K562 (cell line): Measurements from ENCODE around the gene KCP. TPM values are rescaled to one million over a fixed set of nuclear protein-coding genes. Genes with fewer than 3 reads are reported as not detected.

Experiments used
- ARID3A ChIP-seq: IDR thresholded peaks from 2 replicates; pipeline ENCODE4 v1.6.1; 2012; ENCODE audit warnings: low read depth, low read length, improper control_type of control experiment, borderline replicate concordance
- CREM ChIP-seq: IDR thresholded peaks from 2 replicates; pipeline ENCODE4 v1.6.1; 2014; ENCODE audit warnings: antibody characterized with exemption, low read depth
- FOXJ2 ChIP-seq: fragments of 200-800 bp; sonication (Bioruptor generic); IDR thresholded peaks from 2 replicates; pipeline ENCODE4 v1.6.1; 2016; ENCODE audit warnings: missing genetic modification characterization, missing compliant biosample characterization
- MECOM ChIP-seq: fragments of 250-450 bp; sonication (Bioruptor Pico); IDR thresholded peaks from 2 replicates; pipeline ENCODE4 v1.8.0; 2022; ENCODE audit warnings: inconsistent platforms
- MXI1 ChIP-seq: IDR thresholded peaks from 2 replicates; pipeline ENCODE4 v1.6.1; 2011; ENCODE audit warnings: low read depth, mild to moderate bottlenecking, improper control_type of control experiment, low read length
- NFXL1 ChIP-seq: fragments of 450-650 bp; formaldehyde crosslinking; IDR thresholded peaks from 2 replicates; pipeline ENCODE4 v1.4.0; 2021; ENCODE audit warnings: mild to moderate bottlenecking
- PHB ChIP-seq: fragments of 250-450 bp; sonication (Bioruptor Pico); IDR thresholded peaks from 2 replicates; pipeline ENCODE4 v1.5.0; 2021
- PTBP1 ChIP-seq: fragments of 200-400 bp; formaldehyde crosslinking; IDR thresholded peaks from 2 replicates; pipeline ENCODE4 v1.6.1; 2017; ENCODE audit warnings: low read depth, low read length
- RCOR1 ChIP-seq, 2 experiments: IDR thresholded peaks; 2 replicates each; pipeline ENCODE4 v1.6.1; 2012; ENCODE audit warnings: low read depth in 2 of 2, low read length in 2 of 2, borderline replicate concordance in 1 of 2, improper control_type of control experiment in 1 of 2
- SRSF3 ChIP-seq: fragments of 200-400 bp; formaldehyde crosslinking; IDR thresholded peaks from 2 replicates; pipeline ENCODE4 v1.6.1; 2016; ENCODE audit warnings: mild to moderate bottlenecking, low read length, moderate library complexity; ENCODE audit not compliant: insufficient read depth
- TAF1 ChIP-seq: IDR thresholded peaks from 2 replicates; pipeline ENCODE4 v1.6.1; 2011; ENCODE audit warnings: mild to moderate bottlenecking, low read length, moderate library complexity; ENCODE audit not compliant: insufficient read depth, control insufficient read depth, severe bottlenecking; ENCODE audit errors: extremely low read depth
- TCF3 ChIP-seq: sonication (generic); formaldehyde crosslinking; IDR thresholded peaks from 2 replicates; pipeline ENCODE4 v1.4.0; 2020; ENCODE audit warnings: mild to moderate bottlenecking, missing genetic modification reagents
- TFE3 ChIP-seq: fragments of 450-650 bp; formaldehyde crosslinking; IDR thresholded peaks from 2 replicates; pipeline ENCODE4 v1.4.0; 2020; ENCODE audit warnings: mild to moderate bottlenecking, mixed read lengths
- THRA ChIP-seq: fragments of 450-650 bp; IDR thresholded peaks from 2 replicates; pipeline ENCODE4 v1.6.1; 2017; ENCODE audit warnings: mild to moderate bottlenecking, moderate library complexity
- ZBTB1 ChIP-seq: sonication (generic); formaldehyde crosslinking; IDR thresholded peaks from 2 replicates; pipeline ENCODE4 v1.8.1; 2023; ENCODE audit warnings: missing genetic modification reagents, low read depth, mild to moderate bottlenecking, borderline replicate concordance
- ZFP36 ChIP-seq: fragments of 150-350 bp; IDR thresholded peaks from 2 replicates; pipeline ENCODE4 v1.6.1; 2018; ENCODE audit warnings: low read length, low read depth; ENCODE audit not compliant: partially characterized antibody
- polyA plus RNA-seq, 8 experiments: library from polyadenylated mRNA; depleted of rRNA in 4 of 8; stranded (reverse) in 5 of 8; unstranded in 3 of 8; fragments of >200 nt; fragmentation: Nextera tagmentation in 2 of 8; fragmentation: Illumina TruSeq in 1 of 8; extraction: Ambion mirVana in 2 of 8; extraction: Trizol in 1 of 8; gene quantifications; 2 replicates each; pipeline versions ENCODE4 v1.2.1 to v1.2.3, GENCODE V29; 2011 to 2014; ENCODE audit warnings: inconsistent platforms in 1 of 8, missing spikeins in 1 of 8
- total RNA-seq, 7 experiments: library from RNA; depleted of rRNA in 6 of 7; stranded (reverse); fragments of >200 nt in 6 of 7; fragmentation: Illumina TruSeq in 2 of 7; extraction: Trizol in 2 of 7; gene quantifications; 2 replicates each; pipeline versions ENCODE4 v1.2.1 to v1.2.3, GENCODE V29; 2011 to 2021; ENCODE audit warnings: low replicate concordance in 1 of 7
- TF ChIP-seq, protein P1 (sequence below): fragments of 250-450 bp; sonication (Bioruptor Pico); IDR thresholded peaks from 2 replicates; pipeline ENCODE4 v1.4.0; 2020; ENCODE audit warnings: mild to moderate bottlenecking, moderate library complexity
- TF ChIP-seq, protein P2 (sequence below): IDR thresholded peaks from 2 replicates; pipeline ENCODE4 v1.6.1; 2014; ENCODE audit warnings: antibody characterized with exemption

The KCP gene
- total and polyA plus RNA-seq, 9 of the 15 experiments (the other 6 are each of a cell fraction or from before 2014, with no cell fraction given) = 0.06 to 0.17 (median 0.12) TPM; not detected in 3

DNA sequence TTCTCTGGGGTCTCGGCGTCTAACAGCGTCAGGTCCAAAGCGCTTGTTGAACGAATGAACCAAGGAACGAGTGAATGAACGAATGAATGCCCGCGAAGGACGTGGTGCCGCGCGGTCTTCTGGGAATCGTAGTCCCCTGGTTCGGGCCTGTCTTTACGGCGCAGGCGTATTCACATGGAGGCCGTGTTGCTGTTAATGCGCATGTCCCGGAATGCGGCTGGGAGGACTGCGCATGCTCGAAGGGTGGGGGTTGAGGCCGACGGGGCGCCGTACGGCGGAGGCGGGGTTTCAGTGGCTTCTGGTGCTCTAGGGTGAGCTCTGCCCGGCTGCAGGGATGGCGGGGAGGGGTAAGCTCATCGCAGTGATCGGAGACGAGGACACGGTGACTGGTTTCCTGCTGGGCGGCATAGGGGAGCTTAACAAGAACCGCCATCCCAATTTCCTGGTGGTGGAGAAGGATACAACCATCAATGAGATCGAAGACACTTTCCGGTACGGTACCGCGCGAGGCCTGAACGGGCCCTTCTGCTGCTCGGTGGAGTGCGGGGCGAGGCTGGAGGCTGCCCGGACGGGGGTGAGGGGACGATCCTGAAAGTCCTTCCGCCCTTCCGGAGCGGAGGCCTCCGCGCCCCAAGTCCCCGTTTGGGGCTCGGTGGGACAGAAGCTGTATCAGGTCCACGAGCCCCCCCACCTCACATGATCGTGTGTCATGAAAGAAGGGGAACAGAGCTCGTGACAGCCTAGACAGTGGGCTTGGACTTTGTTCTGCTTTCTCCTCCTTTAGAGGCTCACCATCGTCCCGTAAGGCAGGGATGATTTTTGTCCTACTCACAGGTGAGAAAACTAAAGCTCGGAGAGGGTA is 47.7 kb downstream of the KCP start, which contains the start of gene ATP6V1F (continued):
- TF ChIP-seq NFXL1 (CRISPR knock-in tag) (no peak), THRA (no peak), RCOR1 (IDR thresholded peaks at IDR 0.05; ENCODE audit: borderline replicate concordance in 1 of 2, low read depth in 2 of 2, low read length in 2 of 2) (peak in 1 of 2 experiments; percentile 32; a peak in 2 of 4 replicates), ARID3A (no peak), TCF3 (CRISPR knock-in tag) (no peak; the same call in none of the 2 replicates), MXI1 (peak; percentile 51; the same call in 1 of the 2 replicates), TAF1 (peak; percentile 81), TFE3 (CRISPR knock-in tag) (no peak), ZFP36 (no peak), PHB (no peak), FOXJ2 (tag) (no peak), ZBTB1 (CRISPR knock-in tag) (no peak; the same call in 1 of the 2 replicates), SRSF3 (no peak), CREM (peak; percentile 94), MECOM (no peak), PTBP1 (no peak)
- TF ChIP-seq, protein P1, sequence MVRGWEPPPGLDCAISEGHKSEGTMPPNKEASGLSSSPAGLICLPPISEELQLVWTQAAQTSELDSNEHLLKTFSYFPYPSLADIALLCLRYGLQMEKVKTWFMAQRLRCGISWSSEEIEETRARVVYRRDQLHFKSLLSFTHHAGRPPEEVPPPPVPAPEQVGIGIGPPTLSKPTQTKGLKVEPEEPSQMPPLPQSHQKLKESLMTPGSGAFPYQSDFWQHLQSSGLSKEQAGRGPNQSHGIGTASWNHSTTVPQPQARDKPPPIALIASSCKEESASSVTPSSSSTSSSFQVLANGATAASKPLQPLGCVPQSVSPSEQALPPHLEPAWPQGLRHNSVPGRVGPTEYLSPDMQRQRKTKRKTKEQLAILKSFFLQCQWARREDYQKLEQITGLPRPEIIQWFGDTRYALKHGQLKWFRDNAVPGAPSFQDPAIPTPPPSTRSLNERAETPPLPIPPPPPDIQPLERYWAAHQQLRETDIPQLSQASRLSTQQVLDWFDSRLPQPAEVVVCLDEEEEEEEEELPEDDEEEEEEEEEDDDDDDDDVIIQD (CRISPR knock-in tag) = no peak
- TF ChIP-seq, protein P2, sequence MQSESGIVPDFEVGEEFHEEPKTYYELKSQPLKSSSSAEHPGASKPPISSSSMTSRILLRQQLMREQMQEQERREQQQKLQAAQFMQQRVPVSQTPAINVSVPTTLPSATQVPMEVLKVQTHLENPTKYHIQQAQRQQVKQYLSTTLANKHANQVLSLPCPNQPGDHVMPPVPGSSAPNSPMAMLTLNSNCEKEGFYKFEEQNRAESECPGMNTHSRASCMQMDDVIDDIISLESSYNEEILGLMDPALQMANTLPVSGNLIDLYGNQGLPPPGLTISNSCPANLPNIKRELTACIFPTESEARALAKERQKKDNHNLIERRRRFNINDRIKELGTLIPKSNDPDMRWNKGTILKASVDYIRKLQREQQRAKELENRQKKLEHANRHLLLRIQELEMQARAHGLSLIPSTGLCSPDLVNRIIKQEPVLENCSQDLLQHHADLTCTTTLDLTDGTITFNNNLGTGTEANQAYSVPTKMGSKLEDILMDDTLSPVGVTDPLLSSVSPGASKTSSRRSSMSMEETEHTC = peak; percentile 62; the same call in 1 of the 2 replicates
